Right atrium auricular region (tissue), 2 donors: ENCODE measurements around the gene MYORG. TPM values are rescaled to one million over a fixed set of nuclear protein-coding genes. Genes with fewer than 3 reads are reported as not detected.
"Not testable (repeated sequence)": the region's sequence is repeated elsewhere in the genome, so short reads cannot be mapped to it uniquely, and the experiment has no call there.

Experiments
- DNase-seq: peaks from one replicate; pipeline ENCODE4 v3.0.0-alpha.2; 2019; ENCODE audit warnings: low spot score
- H3K27ac ChIP-seq, 2 donors: fragments of 200-600 bp; sonication (generic); 1 replicate in 1 of 2; 2 replicates in 1 of 2; pipeline ENCODE4 v1.5.1; 2016 to 2019
- H3K27me3 ChIP-seq, 2 donors: fragments of 200-600 bp; sonication (generic); one replicate each; pipeline versions ENCODE4 v1.5.1 to v1.6.0; 2017 to 2019
- H3K36me3 ChIP-seq: fragments of 200-600 bp; sonication (generic); one replicate; pipeline ENCODE4 v1.5.1; 2016
- H3K4me1 ChIP-seq, 2 donors: fragments of 200-600 bp; sonication (generic); one replicate each; pipeline versions ENCODE4 v1.5.1 to v1.6.0; 2017 to 2019
- H3K4me3 ChIP-seq, 2 donors: fragments of 200-600 bp; sonication (generic); 1 replicate in 1 of 2; 2 replicates in 1 of 2; pipeline ENCODE4 v1.5.1; 2017 to 2019; ENCODE audit warnings: mild to moderate bottlenecking in 1 of 2, moderate library complexity in 1 of 2
- H3K9me3 ChIP-seq, 2 donors: fragments of 200-600 bp; sonication (generic); one replicate each; pipeline ENCODE4 v1.5.1; 2019
- CTCF ChIP-seq, 2 donors: fragments of 200-600 bp; sonication (generic); IDR thresholded peaks; one replicate each; pipeline ENCODE4 v1.5.1; 2019; ENCODE audit warnings: antibody characterized with exemption in 2 of 2
- total RNA-seq, 2 donors: library from RNA; depleted of rRNA; stranded (reverse); fragments of >200 nt; gene quantifications; one replicate each; pipeline ENCODE4 v1.1.0, GENCODE V29; 2016

MYORG gene
- total RNA-seq, 2 donors from 2014 or later, result 5.4 to 7.4 TPM

GRCh38 chr9:34365282-34365681 lies 11.4 kb downstream of the MYORG start:
- H3K27ac ChIP-seq, result no peak overlapping the region
- H3K27me3 ChIP-seq, result no peaks in the 10 kb centered on the region
- peaks cover 0 to 23% of the 10 kb centered on the region in 2 donors for H3K4me1 ChIP-seq
- no peaks in the 10 kb centered on the region for H3K36me3 ChIP-seq
- no peaks in the 10 kb centered on the region for H3K9me3 ChIP-seq
- no peak overlapping the region for H3K4me3 ChIP-seq
- no peak for TF ChIP-seq CTCF (IDR thresholded peaks at IDR 0.05)
- DNase-seq, result no peak

GRCh38 chr9:34363619-34364351 lies 12.9 kb downstream of the MYORG start:
- Histone ChIP-seq H3K36me3 (no peaks in the 10 kb centered on the region), H3K9me3 (no peaks in the 10 kb centered on the region), H3K27ac (peak overlapping the region; percentile 2 to 57), H3K4me3 (no peak overlapping the region), H3K27me3 (no peaks in the 10 kb centered on the region), H3K4me1 (peaks cover 0 to 21% of the 10 kb centered on the region in 2 donors)
- TF ChIP-seq CTCF (IDR thresholded peaks at IDR 0.05), result no peak
- DNase-seq, result no peak

GRCh38 chr9:34362614-34363214 lies 14.0 kb downstream of the MYORG start:
- H3K27me3 ChIP-seq, result no peaks in the 10 kb centered on the region
- H3K4me1 ChIP-seq, result peaks cover 0 to 21% of the 10 kb centered on the region in 2 donors
- H3K36me3 ChIP-seq, result no peaks in the 10 kb centered on the region
- no peaks in the 10 kb centered on the region for H3K9me3 ChIP-seq
- no peak overlapping the region for H3K27ac ChIP-seq
- DNase-seq, result no peak
- no peak for TF ChIP-seq CTCF (IDR thresholded peaks at IDR 0.05)
- H3K4me3 ChIP-seq, result no peak overlapping the region

- H3K27me3 ChIP-seq, H3K4me3 ChIP-seq, H3K4me1 ChIP-seq, DNase-seq, H3K36me3 ChIP-seq, H3K27ac ChIP-seq: not testable (repeated sequence)
- peaks cover 0 to 14% of the 10 kb centered on the region in 2 donors for H3K9me3 ChIP-seq
These were observed 23.7 kb downstream of the MYORG start for GRCh38 chr9:34352957-34353356.

- H3K9me3 ChIP-seq, result peaks cover 0 to 14% of the 10 kb centered on the region in 2 donors
- not testable (repeated sequence) for H3K4me3 ChIP-seq, H3K36me3 ChIP-seq, H3K27me3 ChIP-seq, H3K4me1 ChIP-seq, DNase-seq, H3K27ac ChIP-seq
These were observed 24.5 kb downstream of the MYORG start for GRCh38 chr9:34352122-34352652.

GRCh38 chr9:34349324-34349723 lies 27.4 kb downstream of the MYORG start:
- Histone ChIP-seq H3K4me3 (no peak overlapping the region), H3K27ac (no peak overlapping the region), H3K36me3 (no peaks in the 10 kb centered on the region), H3K9me3 (no peaks in the 10 kb centered on the region), H3K4me1 (peaks cover 0 to 19% of the 10 kb centered on the region in 2 donors), H3K27me3 (no peaks in the 10 kb centered on the region)
- no peak for TF ChIP-seq CTCF (IDR thresholded peaks at IDR 0.05)
- no peak for DNase-seq
